H1 (cell line): Measurements from ENCODE around the gene EBF3. TPM values are rescaled to one million over a fixed set of nuclear protein-coding genes. Genes with fewer than 3 reads are reported as not detected.

ENCODE experiments used
- CTCF ChIA-PET: fragments of 300-600 bp; sonication (Branson Sonifier 250); formaldehyde crosslinking; loops from one replicate; lab custom pipeline; 2021; ENCODE audit not compliant: partially characterized antibody; lab: Charles Lee
- POLR2A ChIA-PET: fragments of 300-600 bp; sonication (Branson Sonifier 250); formaldehyde crosslinking; loops from one replicate; lab custom pipeline; 2021; ENCODE audit warnings: inconsistent platforms; ENCODE audit not compliant: partially characterized antibody; lab: Charles Lee
- DNase-seq, 2 experiments: peaks; one replicate each; pipeline versions ENCODE4 v3.0.0 to v3.0.0-alpha.2; 2010 to 2022; ENCODE audit warnings: low spot score in 2 of 2, low read depth in 1 of 2, mixed read lengths in 1 of 2
- FAIRE-seq: peaks from 2 replicates; lab custom pipeline; 2011; peaks lifted over from hg19 to GRCh38; lab: Jason Lieb, UNC
- H2AFZ ChIP-seq: 2 replicates; pipeline ENCODE4 v1.8.1; 2012; ENCODE audit warnings: low read length, inconsistent platforms
- H2AK5ac ChIP-seq: 2 replicates; pipeline ENCODE4 v1.6.1; 2013; ENCODE audit warnings: low read depth, low read length
- H2BK120ac ChIP-seq: replicated peaks from 2 replicates; pipeline ENCODE3; 2013; ENCODE audit warnings: low read depth, low read length, inconsistent platforms
- H2BK12ac ChIP-seq: 2 replicates; pipeline ENCODE4 v1.6.1; 2013; ENCODE audit warnings: low read depth, low read length
- H2BK15ac ChIP-seq: 2 replicates; pipeline ENCODE4 v1.6.1; 2013; ENCODE audit warnings: low read length
- H2BK20ac ChIP-seq: 2 replicates; pipeline ENCODE4 v1.6.1; 2013; ENCODE audit warnings: low read length
- H2BK5ac ChIP-seq: 2 replicates; pipeline ENCODE4 v1.6.1; 2013; ENCODE audit warnings: low read depth, low read length
- H3K14ac ChIP-seq: 2 replicates; pipeline ENCODE4 v1.6.1; 2013; ENCODE audit warnings: inconsistent platforms; ENCODE audit not compliant: insufficient read length
- H3K18ac ChIP-seq: 2 replicates; pipeline ENCODE4 v1.6.1; 2013; ENCODE audit warnings: low read length; ENCODE audit errors: extremely low read depth
- H3K23ac ChIP-seq: 2 replicates; pipeline ENCODE4 v1.6.1; 2013; ENCODE audit warnings: inconsistent platforms; ENCODE audit not compliant: insufficient read length
- H3K23me2 ChIP-seq: 2 replicates; pipeline ENCODE4 v1.6.1; 2013; ENCODE audit warnings: low read depth, low read length
- H3K27ac ChIP-seq: 2 replicates; pipeline ENCODE4 v1.6.1; 2011; ENCODE audit warnings: low read depth, low read length, inconsistent platforms
- H3K27me3 ChIP-seq, 4 experiments: replicated peaks in 1 of 4; 1 replicate in 1 of 4; 2 replicates in 3 of 4; pipeline versions ENCODE4 v1.6.1 to v1.8.1; 2011 to 2013; ENCODE audit warnings: low read length in 3 of 4, mild to moderate bottlenecking in 3 of 4, inconsistent platforms in 2 of 4, mixed read lengths in 2 of 4, moderate library complexity in 1 of 4; ENCODE audit not compliant: control insufficient read depth in 3 of 4, insufficient read depth in 3 of 4; ENCODE audit errors: extremely low read depth in 1 of 4
- H3K36me3 ChIP-seq, 4 experiments: 2 replicates each; pipeline versions ENCODE4 v1.6.1 to v1.8.1; 2011 to 2013; ENCODE audit warnings: mild to moderate bottlenecking in 4 of 4, low read length in 3 of 4, moderate library complexity in 2 of 4, control low read depth in 1 of 4, inconsistent platforms in 1 of 4; ENCODE audit not compliant: insufficient read depth in 4 of 4, control insufficient read depth in 2 of 4
- H3K4ac ChIP-seq: replicated peaks from 2 replicates; pipeline ENCODE3; 2013; ENCODE audit warnings: low read length, low read depth, mixed read lengths, inconsistent platforms; ENCODE audit not compliant: insufficient read length
- H3K4me1 ChIP-seq, 4 experiments: replicated peaks in 1 of 4; 1 replicate in 1 of 4; 2 replicates in 3 of 4; pipeline versions ENCODE4 v1.6.1 to v1.8.1; 2011 to 2013; ENCODE audit warnings: low read length in 3 of 4, inconsistent platforms in 2 of 4, mixed read lengths in 1 of 4; ENCODE audit not compliant: insufficient read depth in 4 of 4, control insufficient read depth in 3 of 4
- H3K4me2 ChIP-seq, 2 experiments: 2 replicates each; pipeline versions ENCODE4 v1.6.1 to v1.8.1; 2011 to 2013; ENCODE audit warnings: low read depth in 2 of 2, low read length in 2 of 2, control low read depth in 1 of 2, inconsistent platforms in 1 of 2, mild to moderate bottlenecking in 1 of 2; ENCODE audit not compliant: insufficient read depth in 1 of 2
- H3K4me3 ChIP-seq, 4 experiments: fragments of 200-600, 300-600 bp in 1 of 4; sonication (generic), shearing (Covaris generic), sonication (Bioruptor Twin) in 1 of 4; 2 replicates each; pipeline versions ENCODE4 v1.5.1 to v1.8.1; 2011 to 2016; ENCODE audit warnings: low read length in 4 of 4, low read depth in 3 of 4, control low read depth in 2 of 4, inconsistent platforms in 2 of 4, mild to moderate bottlenecking in 2 of 4, mixed read lengths in 1 of 4, moderate library complexity in 1 of 4; ENCODE audit not compliant: insufficient read depth in 2 of 4; ENCODE audit errors: extremely low read depth in 1 of 4
- H3K56ac ChIP-seq: replicated peaks from 2 replicates; pipeline ENCODE3; 2013; ENCODE audit warnings: low read depth, mild to moderate bottlenecking, mixed read lengths, low read length, inconsistent platforms; ENCODE audit not compliant: insufficient read length
- H3K79me1 ChIP-seq: 2 replicates; pipeline ENCODE4 v1.6.1; 2013; ENCODE audit warnings: low read depth, low read length, control low read depth
- H3K79me2 ChIP-seq, 2 experiments: 2 replicates each; pipeline versions ENCODE4 v1.6.1 to v1.8.1; 2012 to 2013; ENCODE audit warnings: low read length in 2 of 2, mild to moderate bottlenecking in 2 of 2, inconsistent platforms in 1 of 2; ENCODE audit not compliant: insufficient read depth in 2 of 2, control insufficient read depth in 1 of 2
- H3K9ac ChIP-seq, 4 experiments: replicated peaks in 1 of 4; 1 replicate in 1 of 4; 2 replicates in 3 of 4; pipeline versions ENCODE4 v1.6.1 to v1.8.1; 2011 to 2013; ENCODE audit warnings: low read depth in 3 of 4, low read length in 3 of 4, control low read depth in 2 of 4, mild to moderate bottlenecking in 2 of 4, moderate library complexity in 2 of 4, inconsistent platforms in 1 of 4; ENCODE audit errors: extremely low read depth in 1 of 4
- H3K9me3 ChIP-seq, 2 experiments: 2 replicates each; pipeline versions ENCODE4 v1.6.1 to v1.8.1; 2012 to 2013; ENCODE audit warnings: mild to moderate bottlenecking in 2 of 2, moderate library complexity in 2 of 2, control low read depth in 1 of 2, inconsistent platforms in 1 of 2, low read depth in 1 of 2, low read length in 1 of 2, mixed read lengths in 1 of 2; ENCODE audit not compliant: insufficient read depth in 2 of 2
- H4K20me1 ChIP-seq, 2 experiments: replicated peaks in 1 of 2; 2 replicates each; pipeline versions ENCODE3 to v1.8.1; 2011 to 2013; ENCODE audit warnings: inconsistent platforms in 2 of 2, low read length in 2 of 2, mild to moderate bottlenecking in 1 of 2; ENCODE audit not compliant: insufficient read depth in 2 of 2, control insufficient read depth in 1 of 2
- H4K5ac ChIP-seq: 2 replicates; pipeline ENCODE4 v1.6.1; 2013; ENCODE audit warnings: low read length, low read depth, mixed read lengths, inconsistent platforms; ENCODE audit not compliant: insufficient read length
- H4K8ac ChIP-seq: 2 replicates; pipeline ENCODE4 v1.8.0; 2013; ENCODE audit warnings: mild to moderate bottlenecking, moderate library complexity, low read length, inconsistent platforms; ENCODE audit not compliant: insufficient read depth; ENCODE audit errors: extremely low read depth
- H4K91ac ChIP-seq: replicated peaks from 2 replicates; pipeline ENCODE3; 2013; ENCODE audit warnings: low read length, mixed read lengths, inconsistent platforms; ENCODE audit not compliant: insufficient read length
- HDAC2 ChIP-seq, 2 experiments: fragments of 300-600 bp in 1 of 2; sonication (generic) in 1 of 2; IDR thresholded peaks; 2 replicates each; pipeline ENCODE4 v1.6.1; 2011 to 2012; ENCODE audit warnings: low read depth in 2 of 2, low read length in 2 of 2, mild to moderate bottlenecking in 2 of 2, moderate library complexity in 2 of 2, borderline replicate concordance in 1 of 2, inconsistent platforms in 1 of 2
- RBBP5 ChIP-seq: IDR thresholded peaks from 2 replicates; pipeline ENCODE4 v1.7.1; 2012; ENCODE audit warnings: low read depth, mild to moderate bottlenecking, inconsistent platforms, low read length, moderate library complexity, borderline replicate concordance
- SIN3A ChIP-seq, 2 experiments: IDR thresholded peaks in 1 of 2; conservative IDR thresholded peaks in 1 of 2; 2 replicates each; pipeline ENCODE4 v1.6.1; 2011 to 2012; ENCODE audit warnings: low read length in 2 of 2, improper control_type of control experiment in 1 of 2, low read depth in 1 of 2, mild to moderate bottlenecking in 1 of 2
- WGBS, 2 experiments: shearing (Covaris generic) in 1 of 2; methylation state at CpG; one replicate each; pipeline versions ENCODE4 v1.1.6 to v1.1.7; 2013 to 2015; ENCODE audit warnings: low lambda C conversion rate in 2 of 2, mixed read lengths in 2 of 2, inconsistent platforms in 1 of 2, low coverage in 1 of 2, missing lambda C conversion rate in 1 of 2; ENCODE audit not compliant: insufficient replicate concordance in 2 of 2, insufficient coverage in 1 of 2, insufficient read length in 1 of 2; ENCODE audit errors: extremely low coverage in 1 of 2, missing lambda C conversion rate in 1 of 2; 5-methylcytosine and 5-hydroxymethylcytosine counted together
- polyA plus RNA-seq, 7 experiments: library from polyadenylated mRNA; depleted of rRNA in 3 of 7; stranded (reverse) in 5 of 7; unstranded in 2 of 7; fragments of >200 nt in 5 of 7; fragments of 200-250 nt in 2 of 7; gene quantifications; 1 replicate in 5 of 7; 2 replicates in 1 of 7; 4 replicates in 1 of 7; pipeline versions ENCODE4 v1.2.1 to v1.2.3, GENCODE V29; 2011 to 2013; ENCODE audit warnings: missing spikeins in 2 of 7, mixed read lengths in 2 of 7
- total RNA-seq: library from RNA; stranded (reverse); fragmentation: NEBNext Ultra II Directional; extraction: Animal tissue kit (Norgen Biotek cat#: 25700); gene quantifications from 2 replicates; pipeline ENCODE4 v1.2.1, GENCODE V29; 2021
- TF ChIP-seq, protein P1 (sequence below): IDR thresholded peaks from 2 replicates; pipeline ENCODE4 v1.6.1; 2012; ENCODE audit warnings: low read length, inconsistent platforms
- TF ChIP-seq, protein P2 (sequence below), 3 experiments: IDR thresholded peaks; 1 replicate in 2 of 3; 2 replicates in 1 of 3; pipeline versions ENCODE4 v1.5.1 to v1.6.1; 2011; ENCODE audit warnings: low read length in 3 of 3, mild to moderate bottlenecking in 3 of 3, inconsistent platforms in 2 of 3, low read depth in 1 of 3, moderate library complexity in 1 of 3; ENCODE audit not compliant: insufficient read depth in 1 of 3; ENCODE audit errors: control extremely low read depth in 1 of 3

The EBF3 gene
- total and polyA plus RNA-seq, 2 of the 8 experiments (the other 6 are each of a cell fraction or from before 2014, with no cell fraction given), result 0.08 to 0.26 TPM

DNA sequence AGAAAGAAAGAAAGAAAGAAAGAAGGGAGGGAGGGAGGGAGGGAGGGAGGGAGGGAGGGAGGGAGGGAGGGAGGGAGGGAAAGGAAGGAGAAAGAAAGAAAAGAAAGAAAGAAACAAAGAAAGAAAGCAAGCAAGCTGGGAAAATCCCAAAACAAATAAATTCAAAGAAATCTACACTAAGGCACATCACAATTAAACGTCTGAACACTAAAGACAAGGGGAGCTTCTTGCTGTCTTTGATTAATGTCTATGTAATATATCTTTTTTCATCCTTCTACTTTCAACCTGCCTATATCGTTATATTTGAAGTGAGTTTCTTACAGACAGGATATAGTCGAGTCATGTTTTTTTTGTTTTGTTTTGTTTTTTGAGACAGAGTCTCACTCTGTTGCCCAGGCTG is 28.3 kb upstream of the EBF3 start:
- Histone ChIP-seq H2BK15ac (no peak overlapping the region), H3K56ac (no peak overlapping the region), H3K4me2 (no peak overlapping the region), H3K9ac (no peak overlapping the region), H2BK120ac (no peak overlapping the region), H2AFZ (no peak overlapping the region), H4K8ac (no peak overlapping the region), H3K79me2 (no peaks in the 10 kb centered on the region), H3K23me2 (no peaks in the 10 kb centered on the region), H2AK5ac (no peak overlapping the region), H4K91ac (no peak overlapping the region), H4K5ac (no peak overlapping the region), H3K36me3 (no peaks in the 10 kb centered on the region), H4K20me1 (no peaks in the 10 kb centered on the region), H3K4me1 (0 out of 7 replicates have a peak, but pooled peaks cover 0 to 2% (median 0%) of the 10 kb centered on the region in 4 experiments), H3K23ac (no peak overlapping the region), H3K27ac (no peak overlapping the region), H2BK20ac (no peak overlapping the region), H3K9me3 (no peaks in the 10 kb centered on the region), H3K18ac (no peak overlapping the region), H3K14ac (no peak overlapping the region), H3K27me3 (no peaks in the 10 kb centered on the region), H2BK5ac (no peak overlapping the region), H3K4ac (no peak overlapping the region), H3K79me1 (no peaks in the 10 kb centered on the region), H3K4me3 (no peak overlapping the region), H2BK12ac (no peak overlapping the region)
- TF ChIP-seq SIN3A (conservative IDR thresholded peaks at IDR 0.05 in 1 of 2, IDR thresholded peaks at IDR 0.05 in 1 of 2; ENCODE audit: low read depth in 1 of 2, low read length in 2 of 2) (no peak), HDAC2 (IDR thresholded peaks at IDR 0.05; ENCODE audit: borderline replicate concordance in 1 of 2, low read depth in 2 of 2, low read length in 2 of 2) (no peak), RBBP5 (no peak)
- TF ChIP-seq, protein P1, sequence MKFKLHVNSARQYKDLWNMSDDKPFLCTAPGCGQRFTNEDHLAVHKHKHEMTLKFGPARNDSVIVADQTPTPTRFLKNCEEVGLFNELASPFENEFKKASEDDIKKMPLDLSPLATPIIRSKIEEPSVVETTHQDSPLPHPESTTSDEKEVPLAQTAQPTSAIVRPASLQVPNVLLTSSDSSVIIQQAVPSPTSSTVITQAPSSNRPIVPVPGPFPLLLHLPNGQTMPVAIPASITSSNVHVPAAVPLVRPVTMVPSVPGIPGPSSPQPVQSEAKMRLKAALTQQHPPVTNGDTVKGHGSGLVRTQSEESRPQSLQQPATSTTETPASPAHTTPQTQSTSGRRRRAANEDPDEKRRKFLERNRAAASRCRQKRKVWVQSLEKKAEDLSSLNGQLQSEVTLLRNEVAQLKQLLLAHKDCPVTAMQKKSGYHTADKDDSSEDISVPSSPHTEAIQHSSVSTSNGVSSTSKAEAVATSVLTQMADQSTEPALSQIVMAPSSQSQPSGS, result no peak
- TF ChIP-seq, protein P2, sequence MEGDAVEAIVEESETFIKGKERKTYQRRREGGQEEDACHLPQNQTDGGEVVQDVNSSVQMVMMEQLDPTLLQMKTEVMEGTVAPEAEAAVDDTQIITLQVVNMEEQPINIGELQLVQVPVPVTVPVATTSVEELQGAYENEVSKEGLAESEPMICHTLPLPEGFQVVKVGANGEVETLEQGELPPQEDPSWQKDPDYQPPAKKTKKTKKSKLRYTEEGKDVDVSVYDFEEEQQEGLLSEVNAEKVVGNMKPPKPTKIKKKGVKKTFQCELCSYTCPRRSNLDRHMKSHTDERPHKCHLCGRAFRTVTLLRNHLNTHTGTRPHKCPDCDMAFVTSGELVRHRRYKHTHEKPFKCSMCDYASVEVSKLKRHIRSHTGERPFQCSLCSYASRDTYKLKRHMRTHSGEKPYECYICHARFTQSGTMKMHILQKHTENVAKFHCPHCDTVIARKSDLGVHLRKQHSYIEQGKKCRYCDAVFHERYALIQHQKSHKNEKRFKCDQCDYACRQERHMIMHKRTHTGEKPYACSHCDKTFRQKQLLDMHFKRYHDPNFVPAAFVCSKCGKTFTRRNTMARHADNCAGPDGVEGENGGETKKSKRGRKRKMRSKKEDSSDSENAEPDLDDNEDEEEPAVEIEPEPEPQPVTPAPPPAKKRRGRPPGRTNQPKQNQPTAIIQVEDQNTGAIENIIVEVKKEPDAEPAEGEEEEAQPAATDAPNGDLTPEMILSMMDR (IDR thresholded peaks at IDR 0.05; ENCODE audit: control extremely low read depth in 1 of 3, insufficient read depth in 1 of 3, low read depth in 1 of 3, low read length in 3 of 3), result no peak
- ChIA-PET CTCF (no interaction called here), POLR2A (no interaction called here)
- WGBS, 2 experiments, result 92% methylated on average over 3 of the region's 3 CpGs; no CpG with 5 or more reads in 1 of the 2 experiments
- no peak for FAIRE-seq
- no peak for DNase-seq
